SK-N-SH treated with all-trans-retinoic acid at 6 μM for 48 hours (cell line): ENCODE measurements around the gene PARP1.
A peak's percentile ranks its signal among the peaks of the same experiment; 100 is the strongest.

Experiments used
- ATAC-seq: fragments of 200-7000 bp; cut with Tn5 transposase; 3 replicates; pipeline ENCODE4 v1.9.1; 2020; ENCODE audit warnings: mild to moderate bottlenecking, moderate library complexity
- ARNTL ChIP-seq: fragments of 450-650 bp; formaldehyde crosslinking; IDR thresholded peaks from 2 replicates; pipeline ENCODE4 v1.5.0; 2020; ENCODE audit warnings: low read depth, mild to moderate bottlenecking, moderate library complexity, borderline replicate concordance
- BACH2 ChIP-seq: fragments of 250-450 bp; sonication (Bioruptor Pico); IDR thresholded peaks from 2 replicates; pipeline ENCODE4 v1.9.0; 2021; ENCODE audit warnings: mild to moderate bottlenecking, borderline replicate concordance
- ESRRG ChIP-seq: fragments of 250-450 bp; sonication (Bioruptor Pico); IDR thresholded peaks from 2 replicates; pipeline ENCODE4 v1.6.1; 2021; ENCODE audit warnings: mild to moderate bottlenecking
- GLIS3 ChIP-seq: fragments of 250-450 bp; sonication (Bioruptor Pico); IDR thresholded peaks from 2 replicates; pipeline ENCODE4 v1.5.0; 2020; ENCODE audit warnings: mild to moderate bottlenecking, moderate library complexity
- ISL1 ChIP-seq: fragments of 250-450 bp; sonication (Bioruptor Pico); IDR thresholded peaks from 2 replicates; pipeline ENCODE4 v2.1.2; 2022; ENCODE audit warnings: mild to moderate bottlenecking, moderate library complexity
- PPARA ChIP-seq: fragments of 250-450 bp; sonication (Bioruptor Pico); IDR thresholded peaks from 2 replicates; pipeline ENCODE4 v1.5.0; 2020; ENCODE audit warnings: mild to moderate bottlenecking, borderline replicate concordance
- RARB ChIP-seq: fragments of 250-450 bp; sonication (Bioruptor Pico); IDR thresholded peaks from 2 replicates; pipeline ENCODE4 v1.8.0; 2021; ENCODE audit warnings: mild to moderate bottlenecking, moderate library complexity
- SNAI2 ChIP-seq: fragments of 250-450 bp; sonication (Bioruptor Pico); IDR thresholded peaks from 2 replicates; pipeline ENCODE4 v1.5.0; 2020; ENCODE audit warnings: mild to moderate bottlenecking, moderate library complexity
- TCF4 ChIP-seq: fragments of 250-450 bp; sonication (Bioruptor Pico); IDR thresholded peaks from 2 replicates; pipeline ENCODE4 v1.8.0; 2021; ENCODE audit warnings: mild to moderate bottlenecking, moderate library complexity, borderline replicate concordance
- TOX ChIP-seq: fragments of 250-450 bp; sonication (Bioruptor Pico); IDR thresholded peaks from 2 replicates; pipeline ENCODE4 v1.8.0; 2021; ENCODE audit warnings: mild to moderate bottlenecking, moderate library complexity, borderline replicate concordance
- ZC3H10 ChIP-seq: fragments of 250-450 bp; sonication (Bioruptor Pico); IDR thresholded peaks from 2 replicates; pipeline ENCODE4 v1.5.1; 2021; ENCODE audit warnings: mild to moderate bottlenecking, moderate library complexity
- ZFP3 ChIP-seq: fragments of 250-450 bp; sonication (Bioruptor Pico); IDR thresholded peaks from 2 replicates; pipeline ENCODE4 v1.5.0; 2020; ENCODE audit warnings: mild to moderate bottlenecking, moderate library complexity
- ZFP30 ChIP-seq: fragments of 450-650 bp; formaldehyde crosslinking; IDR thresholded peaks from 2 replicates; pipeline ENCODE4 v1.5.0; 2022; ENCODE audit warnings: mild to moderate bottlenecking, moderate library complexity
- ZNF565 ChIP-seq: fragments of 450-650 bp; formaldehyde crosslinking; conservative IDR thresholded peaks from 2 replicates; pipeline ENCODE4 v1.5.0; 2020; ENCODE audit warnings: low read depth, mild to moderate bottlenecking, moderate library complexity
- ZNF70 ChIP-seq: fragments of 450-650 bp; formaldehyde crosslinking; IDR thresholded peaks from 2 replicates; pipeline ENCODE4 v1.5.0; 2020; ENCODE audit warnings: mild to moderate bottlenecking, moderate library complexity
- TF ChIP-seq, protein P1 (sequence below): fragments of 250-450 bp; sonication (Bioruptor Pico); IDR thresholded peaks from 2 replicates; pipeline ENCODE4 v1.5.1; 2020; ENCODE audit warnings: low read depth, mild to moderate bottlenecking, moderate library complexity
- TF ChIP-seq, protein P2 (sequence below): fragments of 250-450 bp; sonication (Bioruptor Pico); IDR thresholded peaks from 2 replicates; pipeline ENCODE4 v1.5.0; 2020; ENCODE audit warnings: mild to moderate bottlenecking, moderate library complexity
- TF ChIP-seq, protein P3 (sequence below): fragments of 250-450 bp; sonication (Bioruptor Pico); IDR thresholded peaks from 2 replicates; pipeline ENCODE4 v1.8.0; 2020; ENCODE audit warnings: mild to moderate bottlenecking, moderate library complexity, borderline replicate concordance
- TF ChIP-seq, protein P4 (sequence below): fragments of 250-450 bp; sonication (Bioruptor Pico); IDR thresholded peaks from 2 replicates; pipeline ENCODE4 v1.5.1; 2021; ENCODE audit warnings: mild to moderate bottlenecking, moderate library complexity

The PARP1 gene

DNA sequence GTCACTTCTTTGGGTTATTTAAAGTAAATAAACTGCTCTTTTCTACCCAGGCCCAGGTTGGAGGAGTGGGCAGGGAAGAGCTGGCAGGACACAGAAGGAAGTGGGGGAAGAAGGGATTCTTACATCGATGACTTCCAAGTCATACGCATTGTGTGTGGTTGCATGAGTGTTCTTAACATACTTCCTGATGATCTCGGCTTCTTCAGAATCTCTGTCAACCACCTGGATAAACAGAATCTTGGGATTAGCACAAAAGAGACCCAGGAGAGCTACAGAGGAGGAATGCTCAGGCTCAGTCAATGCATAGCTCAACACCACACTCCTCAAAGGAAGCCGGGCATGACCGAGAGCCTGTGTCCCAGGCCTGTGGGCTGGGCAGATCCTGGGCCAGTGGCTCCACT is 42.1 kb downstream of the PARP1 start:
- TF ChIP-seq PPARA: no peak
- no peak for TF ChIP-seq BACH2 (CRISPR knock-in tag)
- TF ChIP-seq, protein P1, sequence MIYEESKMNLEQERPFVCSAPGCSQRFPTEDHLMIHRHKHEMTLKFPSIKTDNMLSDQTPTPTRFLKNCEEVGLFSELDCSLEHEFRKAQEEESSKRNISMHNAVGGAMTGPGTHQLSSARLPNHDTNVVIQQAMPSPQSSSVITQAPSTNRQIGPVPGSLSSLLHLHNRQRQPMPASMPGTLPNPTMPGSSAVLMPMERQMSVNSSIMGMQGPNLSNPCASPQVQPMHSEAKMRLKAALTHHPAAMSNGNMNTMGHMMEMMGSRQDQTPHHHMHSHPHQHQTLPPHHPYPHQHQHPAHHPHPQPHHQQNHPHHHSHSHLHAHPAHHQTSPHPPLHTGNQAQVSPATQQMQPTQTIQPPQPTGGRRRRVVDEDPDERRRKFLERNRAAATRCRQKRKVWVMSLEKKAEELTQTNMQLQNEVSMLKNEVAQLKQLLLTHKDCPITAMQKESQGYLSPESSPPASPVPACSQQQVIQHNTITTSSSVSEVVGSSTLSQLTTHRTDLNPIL (CRISPR knock-in tag): no peak
- TF ChIP-seq ARNTL (CRISPR knock-in tag): no peak
- TF ChIP-seq TCF4 (CRISPR knock-in tag): no peak
- no peak for TF ChIP-seq SNAI2 (CRISPR knock-in tag)
- TF ChIP-seq ZC3H10 (CRISPR knock-in tag): no peak
- no peak for TF ChIP-seq TOX (CRISPR knock-in tag)
- TF ChIP-seq ISL1: no peak
- no peak for TF ChIP-seq GLIS3 (CRISPR knock-in tag)
- no peak for TF ChIP-seq RARB (CRISPR knock-in tag)
- no peak for TF ChIP-seq ZNF70 (CRISPR knock-in tag)
- no peak for TF ChIP-seq ZNF565 (CRISPR knock-in tag)
- TF ChIP-seq, protein P2, sequence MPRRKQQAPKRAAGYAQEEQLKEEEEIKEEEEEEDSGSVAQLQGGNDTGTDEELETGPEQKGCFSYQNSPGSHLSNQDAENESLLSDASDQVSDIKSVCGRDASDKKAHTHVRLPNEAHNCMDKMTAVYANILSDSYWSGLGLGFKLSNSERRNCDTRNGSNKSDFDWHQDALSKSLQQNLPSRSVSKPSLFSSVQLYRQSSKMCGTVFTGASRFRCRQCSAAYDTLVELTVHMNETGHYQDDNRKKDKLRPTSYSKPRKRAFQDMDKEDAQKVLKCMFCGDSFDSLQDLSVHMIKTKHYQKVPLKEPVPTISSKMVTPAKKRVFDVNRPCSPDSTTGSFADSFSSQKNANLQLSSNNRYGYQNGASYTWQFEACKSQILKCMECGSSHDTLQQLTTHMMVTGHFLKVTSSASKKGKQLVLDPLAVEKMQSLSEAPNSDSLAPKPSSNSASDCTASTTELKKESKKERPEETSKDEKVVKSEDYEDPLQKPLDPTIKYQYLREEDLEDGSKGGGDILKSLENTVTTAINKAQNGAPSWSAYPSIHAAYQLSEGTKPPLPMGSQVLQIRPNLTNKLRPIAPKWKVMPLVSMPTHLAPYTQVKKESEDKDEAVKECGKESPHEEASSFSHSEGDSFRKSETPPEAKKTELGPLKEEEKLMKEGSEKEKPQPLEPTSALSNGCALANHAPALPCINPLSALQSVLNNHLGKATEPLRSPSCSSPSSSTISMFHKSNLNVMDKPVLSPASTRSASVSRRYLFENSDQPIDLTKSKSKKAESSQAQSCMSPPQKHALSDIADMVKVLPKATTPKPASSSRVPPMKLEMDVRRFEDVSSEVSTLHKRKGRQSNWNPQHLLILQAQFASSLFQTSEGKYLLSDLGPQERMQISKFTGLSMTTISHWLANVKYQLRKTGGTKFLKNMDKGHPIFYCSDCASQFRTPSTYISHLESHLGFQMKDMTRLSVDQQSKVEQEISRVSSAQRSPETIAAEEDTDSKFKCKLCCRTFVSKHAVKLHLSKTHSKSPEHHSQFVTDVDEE (CRISPR knock-in tag): no peak
- no peak for TF ChIP-seq ZFP30 (CRISPR knock-in tag)
- TF ChIP-seq ZFP3: no peak
- TF ChIP-seq, protein P3, sequence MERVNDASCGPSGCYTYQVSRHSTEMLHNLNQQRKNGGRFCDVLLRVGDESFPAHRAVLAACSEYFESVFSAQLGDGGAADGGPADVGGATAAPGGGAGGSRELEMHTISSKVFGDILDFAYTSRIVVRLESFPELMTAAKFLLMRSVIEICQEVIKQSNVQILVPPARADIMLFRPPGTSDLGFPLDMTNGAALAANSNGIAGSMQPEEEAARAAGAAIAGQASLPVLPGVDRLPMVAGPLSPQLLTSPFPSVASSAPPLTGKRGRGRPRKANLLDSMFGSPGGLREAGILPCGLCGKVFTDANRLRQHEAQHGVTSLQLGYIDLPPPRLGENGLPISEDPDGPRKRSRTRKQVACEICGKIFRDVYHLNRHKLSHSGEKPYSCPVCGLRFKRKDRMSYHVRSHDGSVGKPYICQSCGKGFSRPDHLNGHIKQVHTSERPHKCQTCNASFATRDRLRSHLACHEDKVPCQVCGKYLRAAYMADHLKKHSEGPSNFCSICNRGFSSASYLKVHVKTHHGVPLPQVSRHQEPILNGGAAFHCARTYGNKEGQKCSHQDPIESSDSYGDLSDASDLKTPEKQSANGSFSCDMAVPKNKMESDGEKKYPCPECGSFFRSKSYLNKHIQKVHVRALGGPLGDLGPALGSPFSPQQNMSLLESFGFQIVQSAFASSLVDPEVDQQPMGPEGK (CRISPR knock-in tag): no peak
- no peak for TF ChIP-seq ESRRG
- TF ChIP-seq, protein P4, sequence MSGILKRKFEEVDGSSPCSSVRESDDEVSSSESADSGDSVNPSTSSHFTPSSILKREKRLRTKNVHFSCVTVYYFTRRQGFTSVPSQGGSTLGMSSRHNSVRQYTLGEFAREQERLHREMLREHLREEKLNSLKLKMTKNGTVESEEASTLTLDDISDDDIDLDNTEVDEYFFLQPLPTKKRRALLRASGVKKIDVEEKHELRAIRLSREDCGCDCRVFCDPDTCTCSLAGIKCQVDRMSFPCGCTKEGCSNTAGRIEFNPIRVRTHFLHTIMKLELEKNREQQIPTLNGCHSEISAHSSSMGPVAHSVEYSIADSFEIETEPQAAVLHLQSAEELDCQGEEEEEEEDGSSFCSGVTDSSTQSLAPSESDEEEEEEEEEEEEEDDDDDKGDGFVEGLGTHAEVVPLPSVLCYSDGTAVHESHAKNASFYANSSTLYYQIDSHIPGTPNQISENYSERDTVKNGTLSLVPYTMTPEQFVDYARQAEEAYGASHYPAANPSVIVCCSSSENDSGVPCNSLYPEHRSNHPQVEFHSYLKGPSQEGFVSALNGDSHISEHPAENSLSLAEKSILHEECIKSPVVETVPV (CRISPR knock-in tag): no peak
- ATAC-seq: no peak

- TF ChIP-seq TCF4 (CRISPR knock-in tag) (peak; percentile 14; the same call in 1 of the 2 replicates), ESRRG (no peak)
- no peak; the same call in 2 of the 3 replicates for ATAC-seq
Observed at GRCh38 chr1:226364901-226365565, 42.9 kb downstream of the PARP1 start.

- TF ChIP-seq TCF4 (CRISPR knock-in tag) (peak; percentile 77; the same call in 1 of the 2 replicates), ESRRG (no peak)
- TF ChIP-seq, protein P2 (CRISPR knock-in tag): peak; percentile 65; the same call in 1 of the 2 replicates
- peak; percentile 57 for ATAC-seq
Observed at GRCh38 chr1:226364514-226364899, 43.4 kb downstream of the PARP1 start.
